Neural progenitor cell (in vitro differentiated cells): ENCODE data around the gene WDR45B.

ENCODE experiments used
- CTCF ChIP-seq: fragments of 200-600 bp; sonication (generic); IDR thresholded peaks from 2 replicates; pipeline ENCODE4 v1.5.1; 2017; ENCODE audit warnings: antibody characterized with exemption, mild to moderate bottlenecking
- EZH2phosphoT487 ChIP-seq: fragments of 200-600 bp; sonication (generic); IDR thresholded peaks from 2 replicates; pipeline ENCODE4 v1.6.1; 2017; ENCODE audit warnings: antibody characterized with exemption

DNA sequence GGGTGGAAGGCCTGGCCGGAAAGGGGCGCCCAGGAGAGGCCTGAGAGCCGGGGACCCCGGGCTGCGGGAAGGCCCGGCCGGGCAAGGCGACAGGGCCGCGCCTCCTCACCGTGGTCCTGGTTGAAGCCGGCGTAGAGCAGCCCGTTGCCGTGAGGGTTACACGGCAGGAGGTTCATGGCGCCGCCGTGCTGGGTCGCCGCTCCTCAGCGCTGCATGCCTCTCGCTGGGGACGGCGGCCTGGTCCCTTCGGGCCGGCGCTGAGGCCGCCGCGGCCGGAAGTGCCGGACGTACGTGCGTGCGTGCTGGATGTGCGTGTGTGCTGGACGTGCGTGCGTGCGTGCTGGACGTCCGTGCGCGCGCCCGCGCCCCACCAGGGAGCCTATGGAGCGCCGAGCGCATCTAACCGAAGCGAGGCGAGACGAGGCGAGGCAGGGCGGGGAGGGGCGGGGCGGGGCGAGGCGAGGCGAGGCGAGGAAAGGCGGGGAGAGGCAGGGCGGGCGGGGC lies at the start of gene WDR45B:
- TF ChIP-seq CTCF: no peak
- TF ChIP-seq EZH2phosphoT487: no peak
